ENCODE measurements around the gene RAPGEF5. TPM values are rescaled to one million over a fixed set of nuclear protein-coding genes. Genes with fewer than 3 reads are reported as not detected.

The RAPGEF5 gene
- total and polyA plus RNA-seq, 2 experiments from 2014 or later: 0.21 TPM; not detected in 1

DNA sequence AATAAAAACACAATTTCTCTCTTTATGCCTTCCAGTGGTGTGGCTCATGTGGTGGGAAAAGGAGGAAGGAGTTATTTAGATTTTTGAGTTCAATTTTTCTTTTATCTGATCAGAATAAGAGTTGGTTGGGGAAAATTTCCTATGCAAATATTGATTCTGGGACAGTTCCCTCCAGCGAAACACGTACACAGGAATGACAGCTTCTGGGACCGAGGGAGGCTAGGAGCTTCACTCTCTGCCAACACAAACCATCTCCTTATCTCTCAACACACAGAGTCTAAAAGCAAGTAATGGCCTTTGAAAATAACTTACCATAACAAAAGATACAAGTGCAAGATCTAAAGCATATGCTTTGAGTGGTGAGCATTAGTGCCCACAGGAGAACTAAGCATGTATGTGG is 122.7 kb downstream of the RAPGEF5 start:
- DNase-seq (ENCODE audit: low read depth in 1 of 2, low spot score in 1 of 2): peak in 1 of 2 donors; percentile 21
- TF ChIP-seq, protein P1, sequence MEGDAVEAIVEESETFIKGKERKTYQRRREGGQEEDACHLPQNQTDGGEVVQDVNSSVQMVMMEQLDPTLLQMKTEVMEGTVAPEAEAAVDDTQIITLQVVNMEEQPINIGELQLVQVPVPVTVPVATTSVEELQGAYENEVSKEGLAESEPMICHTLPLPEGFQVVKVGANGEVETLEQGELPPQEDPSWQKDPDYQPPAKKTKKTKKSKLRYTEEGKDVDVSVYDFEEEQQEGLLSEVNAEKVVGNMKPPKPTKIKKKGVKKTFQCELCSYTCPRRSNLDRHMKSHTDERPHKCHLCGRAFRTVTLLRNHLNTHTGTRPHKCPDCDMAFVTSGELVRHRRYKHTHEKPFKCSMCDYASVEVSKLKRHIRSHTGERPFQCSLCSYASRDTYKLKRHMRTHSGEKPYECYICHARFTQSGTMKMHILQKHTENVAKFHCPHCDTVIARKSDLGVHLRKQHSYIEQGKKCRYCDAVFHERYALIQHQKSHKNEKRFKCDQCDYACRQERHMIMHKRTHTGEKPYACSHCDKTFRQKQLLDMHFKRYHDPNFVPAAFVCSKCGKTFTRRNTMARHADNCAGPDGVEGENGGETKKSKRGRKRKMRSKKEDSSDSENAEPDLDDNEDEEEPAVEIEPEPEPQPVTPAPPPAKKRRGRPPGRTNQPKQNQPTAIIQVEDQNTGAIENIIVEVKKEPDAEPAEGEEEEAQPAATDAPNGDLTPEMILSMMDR (IDR thresholded peaks at IDR 0.05; ENCODE audit: low read depth, low read length): no peak

DNA sequence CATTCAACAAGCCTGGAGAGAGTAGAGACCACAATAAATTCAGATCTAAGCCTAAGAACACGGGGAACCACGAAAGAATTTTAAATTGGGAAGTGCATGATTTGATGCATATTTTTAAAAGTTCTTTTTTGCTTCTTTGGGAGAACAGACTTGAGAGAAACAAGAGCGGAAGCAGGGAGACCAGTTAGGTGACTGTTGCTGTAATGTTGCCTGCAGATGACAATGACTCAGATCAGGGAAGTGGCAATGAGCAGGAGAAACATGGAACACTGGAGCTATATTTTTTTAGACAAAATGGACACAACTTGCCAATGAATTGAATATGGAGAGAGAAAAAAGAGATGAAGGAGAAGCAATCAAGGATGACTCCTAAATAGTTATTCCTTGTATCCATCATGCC is 125.1 kb downstream of the RAPGEF5 start:
- TF ChIP-seq, protein P1 (IDR thresholded peaks at IDR 0.05; ENCODE audit: low read depth, low read length): no peak
- H3K4me3 ChIP-seq: no peak overlapping the region
- H3K9me3 ChIP-seq (ENCODE audit: low read depth): no peaks in the 10 kb centered on the region
- DNase-seq (ENCODE audit: low read depth in 1 of 2, low spot score in 1 of 2): no peak
- H3K36me3 ChIP-seq: no peaks in the 10 kb centered on the region
- H3K27me3 ChIP-seq: no peaks in the 10 kb centered on the region
- no peaks in the 10 kb centered on the region for H3K4me1 ChIP-seq (ENCODE audit: low read depth)
- no peak overlapping the region for H3K27ac ChIP-seq

More for the DNA sequence above, 122.7 kb downstream of the RAPGEF5 start:
- Histone ChIP-seq H3K27ac (no peak overlapping the region), H3K4me1 (ENCODE audit: low read depth) (no peaks in the 10 kb centered on the region), H3K27me3 (no peaks in the 10 kb centered on the region), H3K36me3 (no peaks in the 10 kb centered on the region), H3K4me3 (no peak overlapping the region), H3K9me3 (ENCODE audit: low read depth) (no peaks in the 10 kb centered on the region)

DNA sequence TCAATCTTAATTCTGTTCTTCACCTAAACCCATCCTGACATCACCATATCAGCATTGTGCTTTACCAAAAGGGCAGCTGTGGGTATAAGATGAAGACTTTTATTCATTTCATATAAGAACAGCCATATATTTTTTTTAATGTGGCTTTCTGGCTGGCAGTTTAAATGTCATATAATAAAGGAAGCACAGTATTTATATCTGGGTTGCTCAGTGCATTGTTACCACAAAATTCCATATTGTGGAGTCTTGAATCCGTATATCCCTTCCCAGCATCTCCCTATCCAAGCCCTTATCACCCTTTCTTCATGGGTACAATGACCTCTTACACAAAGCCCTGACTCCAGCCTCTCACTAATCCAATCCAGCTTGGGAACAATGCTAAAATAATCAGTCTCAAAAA is 125.8 kb downstream of the RAPGEF5 start:
- Histone ChIP-seq H3K4me3 (no peak overlapping the region), H3K27ac (no peak overlapping the region)
- DNase-seq (ENCODE audit: low read depth in 1 of 2, low spot score in 1 of 2): no peak

DNA sequence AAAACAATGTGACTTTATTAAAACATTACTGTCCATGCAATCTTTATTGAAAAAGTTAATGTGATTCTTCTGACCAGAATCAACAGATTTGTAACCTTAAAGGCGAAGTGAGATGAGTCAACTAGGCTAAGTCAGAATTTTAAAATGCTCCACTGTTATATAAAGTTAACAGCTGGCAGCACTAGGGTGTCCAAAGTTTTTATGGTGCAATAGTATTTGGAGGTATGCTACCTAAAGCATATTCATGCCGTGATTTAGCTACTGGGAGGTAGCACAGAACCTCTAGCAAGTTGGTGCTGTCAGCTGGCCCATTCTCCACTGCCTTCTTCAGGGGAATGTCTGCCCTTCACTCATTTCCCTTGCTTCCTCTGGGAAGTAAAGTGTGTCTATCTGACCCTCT is 126.7 kb downstream of the RAPGEF5 start:
- no peak for DNase-seq (ENCODE audit: low read depth in 1 of 2, low spot score in 1 of 2)
- Histone ChIP-seq H3K27me3 (no peaks in the 10 kb centered on the region), H3K27ac (no peak overlapping the region), H3K9me3 (ENCODE audit: low read depth) (no peaks in the 10 kb centered on the region), H3K4me3 (no peak overlapping the region), H3K4me1 (ENCODE audit: low read depth) (no peaks in the 10 kb centered on the region), H3K36me3 (no peaks in the 10 kb centered on the region)
- TF ChIP-seq, protein P1 (IDR thresholded peaks at IDR 0.05; ENCODE audit: low read depth, low read length): no peak

More for the DNA sequence above, 125.8 kb downstream of the RAPGEF5 start:
- Histone ChIP-seq H3K27me3 (no peaks in the 10 kb centered on the region), H3K36me3 (no peaks in the 10 kb centered on the region), H3K4me1 (ENCODE audit: low read depth) (no peaks in the 10 kb centered on the region), H3K9me3 (ENCODE audit: low read depth) (no peaks in the 10 kb centered on the region)
- TF ChIP-seq, protein P1 (IDR thresholded peaks at IDR 0.05; ENCODE audit: low read depth, low read length): no peak

DNA sequence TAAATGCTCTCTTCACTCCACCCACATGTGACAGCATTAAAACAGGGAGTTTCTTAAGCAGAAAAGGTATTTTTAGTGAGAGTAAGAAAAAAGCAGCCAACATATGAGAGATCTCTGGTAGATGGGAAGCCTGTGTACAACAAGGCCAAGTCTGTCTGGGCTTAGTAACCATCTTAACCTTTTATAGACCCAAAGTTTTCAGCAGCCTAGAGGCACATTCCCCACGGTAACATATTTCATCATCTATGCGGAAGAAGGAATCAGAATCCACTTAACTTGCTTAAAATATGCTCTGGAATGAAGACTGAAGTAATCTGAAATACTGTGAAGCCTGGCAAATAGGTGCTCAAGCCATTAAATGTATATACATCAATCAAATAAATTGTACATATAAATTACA is 127.8 kb downstream of the RAPGEF5 start:
- Histone ChIP-seq H3K4me3 (no peak overlapping the region), H3K27me3 (no peaks in the 10 kb centered on the region), H3K36me3 (no peaks in the 10 kb centered on the region), H3K27ac (no peak overlapping the region), H3K4me1 (ENCODE audit: low read depth) (no peaks in the 10 kb centered on the region), H3K9me3 (ENCODE audit: low read depth) (no peaks in the 10 kb centered on the region)
- no peak for DNase-seq (ENCODE audit: low read depth in 1 of 2, low spot score in 1 of 2)
- TF ChIP-seq, protein P1 (IDR thresholded peaks at IDR 0.05; ENCODE audit: low read depth, low read length): no peak

DNA sequence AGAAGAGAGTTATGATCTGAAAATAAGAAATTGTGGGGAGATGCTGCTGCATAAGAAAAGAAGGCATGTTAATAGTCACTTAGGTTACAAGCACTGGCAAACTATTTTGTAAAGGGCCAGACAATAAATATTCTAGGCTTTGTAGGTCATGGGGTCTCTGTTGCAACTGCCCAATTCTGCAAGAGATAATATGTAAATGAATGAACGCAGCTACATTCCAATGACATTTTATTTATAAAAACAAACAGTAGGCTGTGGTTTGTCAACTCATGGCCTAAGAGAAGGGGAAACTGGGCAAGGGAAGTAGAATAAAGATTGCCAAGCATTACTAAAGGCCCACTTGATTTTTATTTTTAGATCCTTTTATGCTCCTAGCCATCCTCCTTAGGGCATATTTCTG is 133.1 kb downstream of the RAPGEF5 start:
- no peak overlapping the region for H3K27ac ChIP-seq
- TF ChIP-seq, protein P1 (IDR thresholded peaks at IDR 0.05; ENCODE audit: low read depth, low read length): no peak
- no peaks in the 10 kb centered on the region for H3K27me3 ChIP-seq
- H3K4me1 ChIP-seq (ENCODE audit: low read depth): no peaks in the 10 kb centered on the region
- H3K9me3 ChIP-seq (ENCODE audit: low read depth): no peaks in the 10 kb centered on the region
- no peak overlapping the region for H3K4me3 ChIP-seq
- no peaks in the 10 kb centered on the region for H3K36me3 ChIP-seq
- peak in 1 of 2 donors; percentile 21 for DNase-seq (ENCODE audit: low read depth in 1 of 2, low spot score in 1 of 2)

All from cardiac muscle cell (in vitro differentiated cells and primary cell).